Breast epithelium (tissue), 3 donors: Measurements from ENCODE around the gene SLCO4A1.

Experiments
- POLR2AphosphoS5 ChIP-seq, 3 donors: sonication (generic); formaldehyde crosslinking; IDR thresholded peaks; one replicate each; pipeline ENCODE4 v1.6.1; 2017; ENCODE audit warnings: antibody characterized with exemption in 3 of 3
- TF ChIP-seq, protein P1 (sequence below), 3 donors: fragments of 450-650 bp; IDR thresholded peaks; one replicate each; pipeline ENCODE4 v1.5.1; 2016 to 2017; ENCODE audit warnings: antibody characterized with exemption in 3 of 3, mild to moderate bottlenecking in 3 of 3, moderate library complexity in 3 of 3

DNA sequence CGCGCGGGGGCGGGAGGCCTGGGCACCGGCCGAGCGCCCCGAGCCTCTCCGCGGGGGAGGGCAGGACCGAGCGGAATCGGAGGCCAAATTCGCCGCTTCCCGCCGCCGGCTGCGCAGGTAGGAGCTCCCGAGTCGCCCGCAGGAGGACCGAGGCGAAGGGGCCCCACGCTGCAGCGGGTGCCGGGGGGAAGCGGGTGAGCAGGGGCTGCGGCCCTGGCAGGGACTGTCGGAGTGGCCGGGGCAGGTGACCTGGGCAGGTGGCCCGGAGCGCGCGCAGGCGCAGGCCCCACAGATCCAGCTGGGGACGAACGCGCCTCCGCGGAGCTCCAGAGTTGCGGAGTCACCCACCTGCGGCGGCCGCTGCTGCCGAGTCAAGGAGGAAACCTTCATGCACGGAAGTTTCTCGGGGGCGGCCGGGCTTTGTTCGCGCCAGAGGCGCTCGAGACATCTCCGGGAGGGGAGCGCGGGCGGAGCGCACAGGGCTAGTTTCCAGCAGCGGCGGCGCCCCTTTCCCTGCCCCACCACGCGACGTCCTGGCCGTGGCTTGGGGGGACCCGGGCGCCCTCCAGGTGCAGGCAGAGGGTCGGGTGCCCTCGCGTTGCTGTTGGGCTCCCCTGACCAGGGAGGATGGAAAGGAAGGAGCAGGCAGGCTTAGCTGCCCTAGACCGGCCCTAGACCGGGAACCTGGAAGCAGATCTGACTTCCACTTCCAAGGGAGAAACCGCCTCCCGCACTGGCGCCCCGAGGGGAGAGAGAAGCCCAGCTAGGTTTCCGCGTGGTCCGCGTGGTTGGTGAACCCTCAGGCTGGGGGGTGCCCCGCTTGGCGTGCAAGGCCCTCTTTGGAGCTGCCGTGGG lies 590 bp downstream of the SLCO4A1 start:
- no peak for TF ChIP-seq POLR2AphosphoS5 (IDR thresholded peaks at IDR 0.05)
- TF ChIP-seq, protein P1, sequence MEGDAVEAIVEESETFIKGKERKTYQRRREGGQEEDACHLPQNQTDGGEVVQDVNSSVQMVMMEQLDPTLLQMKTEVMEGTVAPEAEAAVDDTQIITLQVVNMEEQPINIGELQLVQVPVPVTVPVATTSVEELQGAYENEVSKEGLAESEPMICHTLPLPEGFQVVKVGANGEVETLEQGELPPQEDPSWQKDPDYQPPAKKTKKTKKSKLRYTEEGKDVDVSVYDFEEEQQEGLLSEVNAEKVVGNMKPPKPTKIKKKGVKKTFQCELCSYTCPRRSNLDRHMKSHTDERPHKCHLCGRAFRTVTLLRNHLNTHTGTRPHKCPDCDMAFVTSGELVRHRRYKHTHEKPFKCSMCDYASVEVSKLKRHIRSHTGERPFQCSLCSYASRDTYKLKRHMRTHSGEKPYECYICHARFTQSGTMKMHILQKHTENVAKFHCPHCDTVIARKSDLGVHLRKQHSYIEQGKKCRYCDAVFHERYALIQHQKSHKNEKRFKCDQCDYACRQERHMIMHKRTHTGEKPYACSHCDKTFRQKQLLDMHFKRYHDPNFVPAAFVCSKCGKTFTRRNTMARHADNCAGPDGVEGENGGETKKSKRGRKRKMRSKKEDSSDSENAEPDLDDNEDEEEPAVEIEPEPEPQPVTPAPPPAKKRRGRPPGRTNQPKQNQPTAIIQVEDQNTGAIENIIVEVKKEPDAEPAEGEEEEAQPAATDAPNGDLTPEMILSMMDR (IDR thresholded peaks at IDR 0.05): no peak
